Effector memory CD8-positive, alpha-beta T cell (primary cell): ENCODE measurements around the gene CACNB2.
A peak's percentile ranks its signal among the peaks of the same experiment; 100 is the strongest.
"Not testable (repeated sequence)": the region's sequence is repeated elsewhere in the genome, so short reads cannot be mapped to it uniquely, and the experiment has no call there.

Source experiments
- ATAC-seq: fragments of 150-1000 bp; cut with Tn5 transposase; replicated peaks from 2 replicates; pipeline ENCODE4 v1.10.0; 2021; ENCODE audit warnings: mild to moderate bottlenecking, moderate library complexity
- DNase-seq, 3 experiments: peaks; one replicate each; pipeline ENCODE4 v3.0.0; 2021
- H3K27ac Mint-ChIP-seq, 2 donors: one replicate each; pipeline ENCODE4 v1.8.0; 2022; ENCODE audit warnings: mild to moderate bottlenecking in 2 of 2, mixed read lengths in 2 of 2, moderate library complexity in 2 of 2
- H3K27me3 Mint-ChIP-seq, 2 donors: one replicate each; pipeline ENCODE4 v1.8.0; 2022; ENCODE audit warnings: mixed read lengths in 2 of 2
- H3K36me3 Mint-ChIP-seq: one replicate; pipeline ENCODE4 v1.8.0; 2022; ENCODE audit warnings: mild to moderate bottlenecking, moderate library complexity, mixed read lengths; ENCODE audit not compliant: insufficient read depth
- H3K4me1 Mint-ChIP-seq, 2 donors: one replicate each; pipeline ENCODE4 v1.8.0; 2022; ENCODE audit warnings: low read depth in 2 of 2, mixed read lengths in 2 of 2
- H3K4me3 Mint-ChIP-seq, 2 donors: one replicate each; pipeline ENCODE4 v1.8.0; 2022; ENCODE audit warnings: mild to moderate bottlenecking in 2 of 2, mixed read lengths in 2 of 2, moderate library complexity in 2 of 2
- H3K9me3 Mint-ChIP-seq, 2 donors: one replicate each; pipeline ENCODE4 v1.8.0; 2022; ENCODE audit warnings: mixed read lengths in 2 of 2

CACNB2 gene

DNA sequence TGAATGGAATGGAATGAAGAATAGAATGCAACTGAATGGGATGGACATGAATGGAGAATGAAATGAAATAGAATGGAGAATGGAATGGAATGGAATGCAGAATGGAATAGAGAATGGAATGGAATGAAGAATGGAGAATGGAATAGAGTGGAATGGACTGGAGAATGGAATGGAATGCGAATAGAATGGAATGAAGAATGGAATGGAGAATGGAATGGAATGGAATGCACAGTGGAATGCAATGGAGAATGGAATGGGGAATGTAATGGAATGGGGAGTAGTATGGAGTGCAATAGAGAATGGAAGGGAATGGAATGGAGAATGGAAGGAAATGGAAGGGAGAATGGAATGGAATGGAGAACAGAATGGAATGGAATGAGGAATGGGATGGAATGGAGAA, 417.7 kb downstream of the CACNB2 start:
- no peaks in the 10 kb centered on the region for H3K36me3 Mint-ChIP-seq
- no peak overlapping the region for H3K4me3 Mint-ChIP-seq
- H3K27ac Mint-ChIP-seq = no peak overlapping the region
- H3K27me3 Mint-ChIP-seq = no peaks in the 10 kb centered on the region
- no peak for ATAC-seq
- DNase-seq = no peak
- H3K9me3 Mint-ChIP-seq = no peaks in the 10 kb centered on the region
- H3K4me1 Mint-ChIP-seq = no peaks in the 10 kb centered on the region

DNA sequence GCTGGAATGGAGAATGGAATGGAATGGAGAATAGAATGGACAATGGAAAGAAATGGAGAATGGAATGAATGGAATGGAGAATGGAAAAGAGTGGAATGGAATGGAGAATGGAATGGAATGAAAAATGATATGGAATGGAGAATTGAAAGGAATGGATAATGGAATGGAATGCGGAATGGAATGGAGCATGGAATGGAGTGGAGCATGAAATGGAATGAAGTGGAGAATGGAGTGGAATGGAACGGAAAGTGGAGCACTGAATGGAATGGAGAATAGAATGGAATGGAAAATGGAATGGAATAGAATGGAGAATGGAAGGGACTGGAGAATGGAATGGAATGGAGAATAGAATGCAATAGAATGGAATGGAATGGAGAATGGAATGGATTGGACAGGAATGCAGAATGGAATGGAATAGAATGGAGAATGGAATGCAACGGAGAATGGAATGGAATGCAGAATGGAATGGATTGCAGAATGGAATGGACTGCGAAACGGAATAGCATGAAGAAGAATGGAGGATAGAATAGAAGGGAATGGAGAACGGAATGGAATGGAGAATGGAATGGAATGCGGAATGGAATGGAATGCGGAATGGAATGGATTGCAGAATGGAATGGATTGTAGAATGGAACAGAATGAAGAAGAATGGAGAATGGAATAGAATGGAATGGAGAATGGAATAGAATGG, 421.8 kb downstream of the CACNB2 start:
- Mint-ChIP-seq H3K27ac (no peak overlapping the region), H3K4me3 (no peak overlapping the region), H3K9me3 (no peaks in the 10 kb centered on the region), H3K27me3 (no peaks in the 10 kb centered on the region), H3K36me3 (no peaks in the 10 kb centered on the region), H3K4me1 (no peaks in the 10 kb centered on the region)
- ATAC-seq (no peak), DNase-seq (no peak)

DNA sequence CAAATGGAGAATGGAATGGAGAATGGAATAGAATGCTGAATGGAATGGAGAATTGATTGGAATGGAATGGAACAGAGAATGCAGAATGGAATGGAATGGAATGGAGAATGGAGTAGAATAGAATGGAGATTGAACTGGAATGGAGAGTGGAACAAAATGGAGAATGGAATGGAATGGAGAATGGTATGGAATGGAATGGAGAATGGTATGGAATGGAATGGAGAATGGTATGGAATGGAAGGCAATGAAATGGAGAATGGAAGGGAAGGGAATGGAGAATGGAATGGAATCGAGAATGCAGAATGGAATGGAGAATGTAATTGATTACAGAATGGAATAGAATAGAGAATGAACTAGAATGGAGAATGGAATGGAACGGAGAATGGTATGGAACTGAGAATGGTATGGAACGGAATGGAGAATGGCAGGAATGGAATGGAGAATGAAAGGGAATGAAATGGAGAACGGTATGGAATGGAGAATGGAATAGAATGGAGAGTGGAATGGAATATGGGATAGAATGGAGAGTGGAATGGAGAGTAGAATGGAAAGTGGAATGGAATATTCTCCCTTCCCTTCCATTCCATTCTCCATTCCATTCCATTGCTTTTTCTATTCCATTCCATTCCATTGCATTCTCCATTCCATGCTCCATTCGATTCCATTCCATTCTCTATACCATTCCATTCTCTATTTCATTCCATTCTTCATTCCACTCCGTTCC, 422.9 kb downstream of the CACNB2 start:
- Mint-ChIP-seq H3K4me3 (no peak overlapping the region), H3K9me3 (no peaks in the 10 kb centered on the region), H3K36me3 (no peaks in the 10 kb centered on the region), H3K27me3 (no peaks in the 10 kb centered on the region), H3K4me1 (no peaks in the 10 kb centered on the region), H3K27ac (no peak overlapping the region)
- ATAC-seq (no peak), DNase-seq (no peak)

DNA sequence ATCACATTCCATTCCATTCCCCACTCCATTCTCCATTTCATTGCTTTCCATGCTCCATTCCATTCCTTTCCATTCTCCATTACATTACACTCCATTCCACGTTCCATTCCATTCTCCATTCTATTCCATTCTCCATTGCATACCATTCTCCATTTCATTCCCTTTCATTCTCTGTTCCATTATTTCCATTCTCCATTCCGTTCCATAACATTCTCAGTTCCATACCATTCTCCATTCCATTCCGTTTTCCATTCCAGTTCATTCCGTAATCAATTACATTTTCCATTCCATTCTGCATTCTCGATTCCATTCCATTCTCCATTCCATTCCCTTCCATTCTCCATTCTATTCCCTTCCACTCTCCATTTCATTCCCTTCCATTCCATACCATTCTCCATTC, 424.8 kb downstream of the CACNB2 start:
- DNase-seq (no peak), ATAC-seq (no peak)
- Mint-ChIP-seq H3K27me3 (no peaks in the 10 kb centered on the region), H3K36me3 (no peaks in the 10 kb centered on the region), H3K9me3 (no peaks in the 10 kb centered on the region), H3K4me3 (no peak overlapping the region), H3K4me1 (no peaks in the 10 kb centered on the region), H3K27ac (no peak overlapping the region)

DNA sequence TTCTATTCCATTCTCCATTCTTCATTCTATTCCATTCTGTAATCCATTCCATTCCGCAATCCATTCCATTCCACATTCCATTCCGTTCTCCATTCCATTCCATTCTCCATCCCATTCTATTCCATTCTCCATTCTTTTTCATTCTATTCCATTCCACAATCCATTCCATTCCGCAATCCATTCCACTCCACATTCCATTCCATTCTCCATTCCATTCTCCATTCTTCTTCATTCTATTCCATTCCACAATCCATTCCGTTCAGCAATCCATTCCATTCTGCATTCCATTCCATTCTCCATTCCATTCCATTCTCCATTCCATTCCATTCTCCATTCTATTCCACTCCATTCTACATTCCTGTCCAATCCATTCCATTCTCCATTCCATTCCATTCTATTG, 426.0 kb downstream of the CACNB2 start:
- H3K4me3 Mint-ChIP-seq = no peak overlapping the region
- H3K27me3 Mint-ChIP-seq = no peaks in the 10 kb centered on the region
- no peaks in the 10 kb centered on the region for H3K4me1 Mint-ChIP-seq
- no peak for ATAC-seq
- no peaks in the 10 kb centered on the region for H3K36me3 Mint-ChIP-seq
- no peak for DNase-seq
- H3K9me3 Mint-ChIP-seq = no peaks in the 10 kb centered on the region
- no peak overlapping the region for H3K27ac Mint-ChIP-seq

DNA sequence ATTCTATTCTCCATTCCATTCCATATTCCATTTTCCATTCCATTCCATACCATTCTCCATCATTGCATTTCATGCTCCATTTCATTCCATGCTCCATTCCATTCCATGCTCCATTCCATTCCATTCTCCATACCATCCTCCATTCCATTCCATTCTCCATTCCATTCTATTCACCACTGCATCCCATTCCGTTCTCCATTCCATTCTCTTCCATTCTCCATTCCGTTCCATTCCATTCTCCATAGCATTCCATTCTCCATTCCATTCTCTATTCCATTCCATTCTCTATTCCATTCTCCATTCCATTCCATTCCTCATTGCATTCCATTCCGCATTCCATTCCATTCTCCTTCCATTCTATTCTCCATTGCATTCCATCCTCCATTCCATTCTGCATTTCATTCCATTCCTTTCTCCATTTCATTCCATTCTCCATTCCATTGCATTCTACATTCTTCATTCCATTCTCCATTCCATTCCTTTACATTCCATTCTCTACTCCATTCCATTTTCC, 427.2 kb downstream of the CACNB2 start:
- Mint-ChIP-seq H3K4me1 (no peaks in the 10 kb centered on the region), H3K27me3 (no peaks in the 10 kb centered on the region), H3K36me3 (no peaks in the 10 kb centered on the region), H3K27ac (no peak overlapping the region), H3K9me3 (no peaks in the 10 kb centered on the region), H3K4me3 (no peak overlapping the region)
- ATAC-seq (no peak), DNase-seq (no peak)

DNA sequence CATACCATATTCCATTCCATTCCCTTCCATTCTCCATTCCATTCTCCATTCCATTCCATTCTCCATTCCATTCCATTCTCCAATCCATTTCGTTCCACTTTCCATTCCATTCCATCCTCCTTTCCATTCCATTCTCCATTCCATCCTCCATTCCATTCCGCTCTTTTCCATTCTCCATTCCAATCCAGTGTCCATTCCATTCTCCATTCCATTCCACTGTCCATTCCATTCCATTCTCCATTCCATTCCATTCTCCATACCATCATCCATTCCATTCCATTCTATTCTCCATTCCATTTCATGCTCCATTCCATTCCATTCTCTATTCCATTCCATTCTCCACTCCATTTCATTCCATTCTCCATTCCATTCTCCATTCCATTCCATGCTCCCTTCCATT, 430.2 kb downstream of the CACNB2 start:
- not testable (repeated sequence) for H3K4me1 Mint-ChIP-seq, H3K9me3 Mint-ChIP-seq, H3K36me3 Mint-ChIP-seq, H3K27ac Mint-ChIP-seq, H3K27me3 Mint-ChIP-seq, H3K4me3 Mint-ChIP-seq, ATAC-seq, DNase-seq

DNA sequence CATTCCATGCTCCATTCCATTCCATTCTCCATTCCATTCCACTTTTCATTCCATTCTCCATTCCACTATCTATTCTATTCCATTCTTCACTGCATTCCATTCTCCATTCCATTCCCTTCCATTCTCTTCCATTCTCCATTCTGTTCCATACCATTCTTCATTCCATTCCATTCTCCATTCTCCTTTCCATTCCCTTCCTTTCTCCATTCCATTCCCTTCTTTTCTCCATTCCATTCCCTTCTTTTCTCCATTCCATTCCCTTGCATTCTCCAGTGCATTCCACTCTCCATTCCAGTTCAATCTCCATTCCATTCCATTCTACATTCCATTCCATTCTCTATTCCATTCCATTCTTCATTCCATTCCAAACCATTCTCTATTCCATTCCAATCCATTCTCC, 430.9 kb downstream of the CACNB2 start:
- Mint-ChIP-seq H3K4me1 (no peaks in the 10 kb centered on the region), H3K27ac (no peak overlapping the region), H3K27me3 (no peaks in the 10 kb centered on the region), H3K36me3 (no peaks in the 10 kb centered on the region), H3K9me3 (no peaks in the 10 kb centered on the region), H3K4me3 (no peak overlapping the region)
- DNase-seq (no peak), ATAC-seq (no peak)

DNA sequence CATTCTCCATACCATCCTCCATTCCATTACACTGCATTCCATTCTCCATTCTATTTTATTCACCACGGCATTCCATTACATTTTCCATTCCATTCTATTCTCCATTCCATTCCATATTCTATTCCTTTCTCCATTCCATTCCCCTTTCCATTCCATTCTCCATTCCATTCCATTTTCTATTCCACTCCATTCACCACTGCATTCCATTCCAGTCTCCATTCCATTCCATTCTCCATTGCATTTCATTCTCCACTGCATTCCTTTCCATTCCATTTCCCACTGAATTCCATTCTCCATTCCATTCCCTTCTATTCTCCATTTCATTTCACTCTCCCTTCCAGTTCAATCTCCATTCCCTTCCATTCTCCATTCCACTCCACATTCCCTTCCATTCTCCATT, 431.6 kb downstream of the CACNB2 start:
- Mint-ChIP-seq H3K4me3 (no peak overlapping the region), H3K9me3 (no peaks in the 10 kb centered on the region), H3K27ac (no peak overlapping the region), H3K4me1 (no peaks in the 10 kb centered on the region), H3K36me3 (no peaks in the 10 kb centered on the region), H3K27me3 (no peaks in the 10 kb centered on the region)
- DNase-seq (no peak), ATAC-seq (no peak)

DNA sequence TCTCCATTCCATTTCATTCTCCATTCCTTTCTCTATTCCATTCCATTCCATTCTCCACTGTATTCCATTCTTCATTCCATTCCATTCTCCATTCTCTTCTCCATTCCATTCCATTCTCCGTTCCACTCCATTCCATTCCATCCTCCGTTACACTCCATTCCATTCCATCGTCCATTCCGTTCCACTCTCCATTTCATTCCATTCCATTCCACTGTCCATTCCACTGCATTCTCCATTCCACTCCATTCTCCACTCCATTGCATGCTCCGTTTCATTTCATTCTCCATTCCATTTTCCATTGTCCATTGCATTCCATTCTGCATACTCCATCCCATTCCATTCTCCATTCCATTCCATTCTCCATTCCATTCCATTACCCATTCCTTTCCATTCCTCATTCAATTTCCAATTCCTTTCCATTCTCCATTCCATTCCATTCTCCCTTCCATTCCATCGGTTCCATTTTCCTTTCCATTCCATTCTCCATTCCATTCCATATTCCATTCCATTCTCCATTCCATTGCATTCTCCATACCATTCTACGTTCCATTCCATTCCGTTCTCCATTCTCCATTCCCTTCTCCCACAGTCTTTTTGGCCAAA, 432.8 kb downstream of the CACNB2 start:
- Mint-ChIP-seq H3K36me3 (no peaks in the 10 kb centered on the region), H3K4me3 (no peak overlapping the region), H3K9me3 (no peaks in the 10 kb centered on the region), H3K27ac (no peak overlapping the region), H3K4me1 (no peaks in the 10 kb centered on the region), H3K27me3 (no peaks in the 10 kb centered on the region)
- ATAC-seq (no peak), DNase-seq (no peak)

DNA sequence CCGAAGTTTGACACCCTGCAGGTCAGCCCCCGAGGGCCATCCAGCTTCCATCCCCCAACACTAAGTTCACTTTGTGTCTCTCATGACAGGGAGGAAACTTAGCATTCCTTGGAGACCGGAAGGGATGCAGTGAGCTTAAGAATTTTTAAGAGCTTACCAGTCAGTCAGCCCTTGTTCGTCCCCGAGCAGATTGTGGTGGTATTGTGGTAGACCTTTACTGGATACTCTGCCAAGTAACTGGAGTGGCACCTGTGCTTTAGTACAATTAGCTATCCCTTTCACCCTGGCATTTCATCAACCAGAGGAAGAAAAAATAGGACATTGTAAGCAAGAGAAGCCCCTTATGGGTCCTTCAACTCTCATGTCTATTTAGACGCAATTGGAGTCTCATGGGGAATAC, 436.4 kb downstream of the CACNB2 start:
- Mint-ChIP-seq H3K27ac (no peak overlapping the region), H3K27me3 (no peaks in the 10 kb centered on the region), H3K4me3 (no peak overlapping the region), H3K4me1 (no peaks in the 10 kb centered on the region), H3K9me3 (peaks cover 0 to 6% of the 10 kb centered on the region in 2 donors), H3K36me3 (no peaks in the 10 kb centered on the region)
- no peak for ATAC-seq
- no peak for DNase-seq

DNA sequence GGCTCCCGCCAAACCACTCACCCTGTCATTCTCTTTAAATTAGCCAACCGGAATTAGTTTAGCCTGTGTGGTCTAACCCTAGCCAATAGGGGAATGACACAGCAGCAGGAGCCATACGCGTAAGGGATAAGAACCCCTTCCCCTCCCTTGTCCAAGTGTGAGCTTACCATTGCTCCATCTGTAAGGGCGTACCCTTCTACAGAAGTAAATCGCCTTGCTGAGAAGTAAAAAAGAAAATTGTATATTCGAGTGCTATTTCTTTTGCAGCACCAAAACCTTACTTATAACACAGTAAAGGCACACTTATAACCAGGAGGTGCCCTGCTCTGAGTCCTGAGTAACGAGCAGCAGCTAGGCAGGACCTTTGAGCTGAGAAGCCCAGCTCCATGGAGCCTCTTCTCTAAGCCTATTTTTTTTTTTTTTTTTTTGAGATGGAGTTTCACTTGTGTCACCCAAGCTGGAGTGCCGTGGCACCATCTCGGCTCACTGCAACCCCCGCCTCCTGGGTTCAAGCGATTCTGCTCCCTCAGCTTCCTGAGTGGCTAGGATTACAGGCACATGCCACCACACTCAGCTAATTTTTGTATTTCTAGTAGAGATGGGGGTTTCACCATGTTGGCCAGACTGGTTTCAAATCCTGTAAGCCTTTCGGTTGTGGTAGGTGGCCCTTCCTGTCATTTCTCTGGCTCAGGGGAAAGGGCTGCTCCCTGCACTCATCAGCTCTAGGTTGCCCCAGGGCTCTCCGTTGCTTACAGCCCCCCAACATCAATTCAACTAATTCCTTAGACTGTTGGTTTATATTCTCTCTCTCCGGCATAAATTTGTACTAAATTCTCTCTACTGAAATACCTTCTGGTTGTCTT, 437.8 kb downstream of the CACNB2 start:
- no peak overlapping the region for H3K27ac Mint-ChIP-seq
- DNase-seq (no peak), ATAC-seq (no peak)
- peaks cover 0 to 6% of the 10 kb centered on the region in 2 donors for H3K9me3 Mint-ChIP-seq
- H3K4me3 Mint-ChIP-seq = no peak overlapping the region
- H3K27me3 Mint-ChIP-seq = no peaks in the 10 kb centered on the region
- peaks cover 3 to 4% of the 10 kb centered on the region in 2 donors for H3K4me1 Mint-ChIP-seq
- H3K36me3 Mint-ChIP-seq = no peaks in the 10 kb centered on the region

DNA sequence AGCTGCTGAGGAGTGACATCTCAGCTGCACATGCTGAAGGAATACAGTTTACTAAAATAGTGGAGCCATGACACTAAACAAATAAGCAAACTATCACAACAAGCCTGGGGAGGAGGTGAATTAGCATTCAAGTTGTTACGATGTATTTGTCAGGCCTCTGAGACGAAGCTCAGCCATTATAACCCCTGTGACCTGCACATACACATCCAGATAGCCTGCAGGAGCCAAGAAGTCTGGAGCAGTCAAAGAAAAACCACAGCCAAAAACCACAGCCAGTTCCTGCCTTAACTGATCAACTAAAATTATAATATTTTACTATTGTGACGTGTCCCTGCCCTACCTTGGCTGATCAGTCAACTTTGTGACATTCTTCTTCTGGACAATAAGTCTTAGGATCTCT, 442.6 kb downstream of the CACNB2 start:
- Mint-ChIP-seq H3K27me3 (no peaks in the 10 kb centered on the region), H3K36me3 (peaks cover 9% of the 10 kb centered on the region), H3K4me3 (no peak overlapping the region), H3K27ac (peak overlapping the region in 1 of 2 donors; percentile 8), H3K9me3 (peaks cover 0 to 6% of the 10 kb centered on the region in 2 donors), H3K4me1 (peaks cover 7 to 10% of the 10 kb centered on the region in 2 donors)
- ATAC-seq (no peak), DNase-seq (no peak)
